ENCODE measurements around the gene ADAMTS4. TPM values are rescaled to one million over a fixed set of nuclear protein-coding genes. Genes with fewer than 3 reads are reported as not detected.
A peak's percentile ranks its signal among the peaks of the same experiment; 100 is the strongest.

Gene ADAMTS4
- total and polyA plus RNA-seq, 2 of the 4 experiments (the other 2 are of a cell fraction) = 0.39 to 0.72 TPM

DNA sequence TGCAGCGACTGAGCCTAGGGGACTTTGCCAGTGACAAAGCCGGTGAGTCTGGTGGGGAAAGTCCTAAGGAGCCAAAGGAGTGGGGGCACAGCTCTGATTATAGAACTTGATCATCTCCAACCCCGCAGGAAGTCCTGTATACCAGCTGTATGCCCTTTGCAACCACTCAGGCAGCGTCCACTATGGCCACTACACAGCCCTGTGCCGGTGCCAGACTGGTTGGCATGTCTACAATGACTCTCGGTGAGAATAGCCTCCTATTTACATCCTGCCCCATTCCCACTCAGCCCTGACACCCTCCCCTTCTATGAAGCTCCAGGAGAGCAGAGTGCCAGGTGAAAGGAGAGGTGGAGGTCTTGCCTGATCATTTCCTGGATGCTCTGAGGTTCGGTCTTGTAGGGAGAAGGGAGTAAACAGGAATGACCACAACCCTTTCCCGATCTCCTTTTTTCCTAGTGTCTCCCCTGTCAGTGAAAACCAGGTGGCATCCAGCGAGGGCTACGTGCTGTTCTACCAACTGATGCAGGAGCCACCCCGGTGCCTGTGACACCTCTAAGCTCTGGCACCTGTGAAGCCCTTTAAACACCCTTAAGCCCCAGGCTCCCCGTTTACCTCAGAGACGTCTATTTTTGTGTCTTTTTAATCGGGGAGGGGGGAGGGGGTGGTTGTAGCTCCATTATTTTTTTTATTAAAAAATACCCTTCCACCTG lies 33.8 kb downstream of the ADAMTS4 start:
- Histone ChIP-seq H4K20me1 (ENCODE audit: insufficient read depth, low read length) (no peaks in the 10 kb centered on the region), H2BK15ac (ENCODE audit: low read depth, low read length) (no peak overlapping the region), H3K27me3 (ENCODE audit: control insufficient read depth, insufficient read depth, low read length) (no peaks in the 10 kb centered on the region), H3K79me1 (ENCODE audit: low read depth in 1 of 2, low read length in 2 of 2) (peaks cover 13 to 29% of the 10 kb centered on the region in 2 experiments), H3K4me2 (ENCODE audit: low read depth, low read length) (peak overlapping the region; percentile 89; the same call in 1 of the 2 replicates), H3K23ac (ENCODE audit: low read depth, low read length) (no peak overlapping the region), H2BK20ac (ENCODE audit: low read depth, low read length) (no peak overlapping the region), H2BK120ac (ENCODE audit: low read depth, low read length) (no peak overlapping the region), H3K4ac (ENCODE audit: low read depth, low read length) (no peak overlapping the region), H3K36me3 (ENCODE audit: control insufficient read depth, insufficient read depth, low read length) (peaks cover 30% of the 10 kb centered on the region), H3K4me1 (ENCODE audit: control insufficient read depth, insufficient read depth, low read length) (peaks cover 5% of the 10 kb centered on the region), H3K9me1 (ENCODE audit: insufficient read depth, low read length) (peaks cover 9% of the 10 kb centered on the region), H3K9me3 (ENCODE audit: control insufficient read depth, insufficient read depth, low read length) (no peaks in the 10 kb centered on the region), H3K18ac (ENCODE audit: low read depth, low read length) (no peak overlapping the region), H2AK9ac (replicated peaks; ENCODE audit: low read depth, low read length, poor library complexity) (no peak overlapping the region), H3K4me3 (ENCODE audit: insufficient read depth, low read depth, low read length) (no peak overlapping the region), H3K14ac (replicated peaks; ENCODE audit: low read depth, low read length) (no peak overlapping the region), H3K27ac (ENCODE audit: insufficient read depth, low read length) (no peak overlapping the region), H2AFZ (replicated peaks; ENCODE audit: low read length, poor library complexity) (no peak overlapping the region), H3K9ac (ENCODE audit: low read depth, low read length) (peak overlapping the region; percentile 60; the same call in 1 of the 2 replicates), H4K8ac (ENCODE audit: low read depth in 2 of 2, low read length in 2 of 2) (no peak overlapping the region), H2AK5ac (ENCODE audit: low read depth, low read length) (no peak overlapping the region), H4K5ac (ENCODE audit: low read depth, low read length) (no peak overlapping the region), H4K91ac (ENCODE audit: insufficient read depth, low read depth, low read length) (no peak overlapping the region), H3K56ac (ENCODE audit: extremely low read depth, insufficient read depth, low read length) (no peak overlapping the region), H2BK5ac (ENCODE audit: low read depth, low read length, poor library complexity, severe bottlenecking) (no peak overlapping the region)
- 91% methylated on average over 5 of the region's 14 CpGs; no CpG with 5 or more reads in 1 of the 2 experiments for WGBS, 2 experiments (ENCODE audit: extremely low coverage in 2 of 2, insufficient read length in 1 of 2)
- dilution Hi-C loops (cut with HindIII; ENCODE audit: low sequenced_read_pairs, unreplicated experiment) (no loop called here), in situ Hi-C loops (cut with MboI; ENCODE audit: low sequenced_read_pairs) (no loop called here), intact Hi-C loops (cut with micrococcal nuclease) (no loop called here)
- DNase-seq (no peak), ATAC-seq (ENCODE audit: low read depth) (no peak)
- no TSS peak for BruUV-seq (replicated peaks)
- POLR2A ChIA-PET (ENCODE audit: unreplicated experiment) = no interaction called here
- CTCF ChIA-PET = interaction anchor here (0.6 to 2.2 kb wide), 4 partner anchors 12 to 105 kb away, joined by 3 to 5 read pairs (median 4); partner anchors contain the start of genes B4GALT3 and TOMM40L
- TF ChIP-seq FOS (IDR thresholded peaks at IDR 0.05; ENCODE audit: low read depth, low read length) (no peak), MXI1 (IDR thresholded peaks at IDR 0.05; ENCODE audit: borderline replicate concordance, low read depth, low read length) (no peak), RFX5 (IDR thresholded peaks at IDR 0.05; ENCODE audit: low read depth, low read length) (no peak), RAD21 (IDR thresholded peaks at IDR 0.05; ENCODE audit: low read length) (no peak), SMC3 (IDR thresholded peaks at IDR 0.05; ENCODE audit: low read depth, low read length) (no peak), RCOR1 (IDR thresholded peaks at IDR 0.05; ENCODE audit: insufficient replicate concordance, low read length) (no peak), CEBPB (IDR thresholded peaks at IDR 0.05; ENCODE audit: low read depth, low read length) (no peak), MAZ (IDR thresholded peaks at IDR 0.05; ENCODE audit: borderline replicate concordance, low read depth, low read length) (no peak), CHD1 (IDR thresholded peaks at IDR 0.05; ENCODE audit: low read depth, low read length) (no peak), NFE2L2 (IDR thresholded peaks at IDR 0.05; ENCODE audit: low read depth, low read length) (no peak), BHLHE40 (IDR thresholded peaks at IDR 0.05; ENCODE audit: low read depth, low read length) (no peak), MAFK (IDR thresholded peaks at IDR 0.05; ENCODE audit: low read depth, low read length) (no peak)
- TF ChIP-seq, protein P1, sequence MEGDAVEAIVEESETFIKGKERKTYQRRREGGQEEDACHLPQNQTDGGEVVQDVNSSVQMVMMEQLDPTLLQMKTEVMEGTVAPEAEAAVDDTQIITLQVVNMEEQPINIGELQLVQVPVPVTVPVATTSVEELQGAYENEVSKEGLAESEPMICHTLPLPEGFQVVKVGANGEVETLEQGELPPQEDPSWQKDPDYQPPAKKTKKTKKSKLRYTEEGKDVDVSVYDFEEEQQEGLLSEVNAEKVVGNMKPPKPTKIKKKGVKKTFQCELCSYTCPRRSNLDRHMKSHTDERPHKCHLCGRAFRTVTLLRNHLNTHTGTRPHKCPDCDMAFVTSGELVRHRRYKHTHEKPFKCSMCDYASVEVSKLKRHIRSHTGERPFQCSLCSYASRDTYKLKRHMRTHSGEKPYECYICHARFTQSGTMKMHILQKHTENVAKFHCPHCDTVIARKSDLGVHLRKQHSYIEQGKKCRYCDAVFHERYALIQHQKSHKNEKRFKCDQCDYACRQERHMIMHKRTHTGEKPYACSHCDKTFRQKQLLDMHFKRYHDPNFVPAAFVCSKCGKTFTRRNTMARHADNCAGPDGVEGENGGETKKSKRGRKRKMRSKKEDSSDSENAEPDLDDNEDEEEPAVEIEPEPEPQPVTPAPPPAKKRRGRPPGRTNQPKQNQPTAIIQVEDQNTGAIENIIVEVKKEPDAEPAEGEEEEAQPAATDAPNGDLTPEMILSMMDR (conservative IDR thresholded peaks at IDR 0.05; ENCODE audit: low read depth, low read length) = no peak
- TF ChIP-seq, protein P2, sequence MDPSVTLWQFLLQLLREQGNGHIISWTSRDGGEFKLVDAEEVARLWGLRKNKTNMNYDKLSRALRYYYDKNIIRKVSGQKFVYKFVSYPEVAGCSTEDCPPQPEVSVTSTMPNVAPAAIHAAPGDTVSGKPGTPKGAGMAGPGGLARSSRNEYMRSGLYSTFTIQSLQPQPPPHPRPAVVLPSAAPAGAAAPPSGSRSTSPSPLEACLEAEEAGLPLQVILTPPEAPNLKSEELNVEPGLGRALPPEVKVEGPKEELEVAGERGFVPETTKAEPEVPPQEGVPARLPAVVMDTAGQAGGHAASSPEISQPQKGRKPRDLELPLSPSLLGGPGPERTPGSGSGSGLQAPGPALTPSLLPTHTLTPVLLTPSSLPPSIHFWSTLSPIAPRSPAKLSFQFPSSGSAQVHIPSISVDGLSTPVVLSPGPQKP (IDR thresholded peaks at IDR 0.05; ENCODE audit: borderline replicate concordance, low read depth, low read length) = no peak
- TF ChIP-seq, protein P3, sequence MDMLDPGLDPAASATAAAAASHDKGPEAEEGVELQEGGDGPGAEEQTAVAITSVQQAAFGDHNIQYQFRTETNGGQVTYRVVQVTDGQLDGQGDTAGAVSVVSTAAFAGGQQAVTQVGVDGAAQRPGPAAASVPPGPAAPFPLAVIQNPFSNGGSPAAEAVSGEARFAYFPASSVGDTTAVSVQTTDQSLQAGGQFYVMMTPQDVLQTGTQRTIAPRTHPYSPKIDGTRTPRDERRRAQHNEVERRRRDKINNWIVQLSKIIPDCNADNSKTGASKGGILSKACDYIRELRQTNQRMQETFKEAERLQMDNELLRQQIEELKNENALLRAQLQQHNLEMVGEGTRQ (IDR thresholded peaks at IDR 0.05; ENCODE audit: low read depth, low read length) = no peak

Measured in IMR-90 (cell line).